Endothelial cell of umbilical vein (primary cell): Measurements from ENCODE around the gene BCL11B. TPM values are rescaled to one million over a fixed set of nuclear protein-coding genes. Genes with fewer than 3 reads are reported as not detected.

Experiments
- BruUV-seq: library from RNA; stranded (reverse); fragments of 400-500 nt; replicated peaks from 2 replicates; lab custom pipeline; 2021; lab: Mats Ljungman, UMichigan
- CTCF ChIA-PET: fragments of 300-600, 350-600 bp; sonication (Branson Sonifier 250); formaldehyde crosslinking; loops from one replicate; lab custom pipeline; 2021; ENCODE audit warnings: antibody characterized with exemption, inconsistent platforms; lab: Charles Lee
- POLR2A ChIA-PET: fragments of 300-600, 350-600 bp; sonication (Branson Sonifier 250); formaldehyde crosslinking; loops from one replicate; lab custom pipeline; 2021; ENCODE audit warnings: antibody characterized with exemption, inconsistent platforms; lab: Charles Lee
- DNase-seq: peaks from one replicate; pipeline ENCODE4 v3.0.0-alpha.2; 2011; ENCODE audit warnings: low read depth, low spot score
- FAIRE-seq: peaks from 2 replicates; lab custom pipeline; 2011; peaks lifted over from hg19 to GRCh38; lab: Jason Lieb, UNC
- H2AFZ ChIP-seq: 2 replicates; pipeline ENCODE4 v1.6.0; 2012; ENCODE audit warnings: low read depth, low read length, control low read depth, inconsistent platforms
- H3K27ac ChIP-seq: 2 replicates; pipeline ENCODE4 v1.5.1; 2011; ENCODE audit warnings: low read depth, mild to moderate bottlenecking, control low read depth, low read length, moderate library complexity; ENCODE audit not compliant: insufficient read depth
- H3K27me3 ChIP-seq, 2 experiments: 2 replicates each; pipeline versions ENCODE4 v1.6.0 to v1.6.1; 2011; ENCODE audit warnings: low read length in 2 of 2, mixed read lengths in 1 of 2; ENCODE audit not compliant: control insufficient read depth in 2 of 2, insufficient read depth in 2 of 2
- H3K36me3 ChIP-seq, 2 experiments: 2 replicates in 1 of 2; 3 replicates in 1 of 2; pipeline ENCODE4 v1.5.1; 2011; ENCODE audit warnings: low read length in 2 of 2, mild to moderate bottlenecking in 1 of 2, moderate library complexity in 1 of 2; ENCODE audit not compliant: control insufficient read depth in 2 of 2, insufficient read depth in 2 of 2; ENCODE audit errors: extremely low read depth in 1 of 2
- H3K4me1 ChIP-seq: 3 replicates; pipeline ENCODE4 v1.5.1; 2011; ENCODE audit warnings: mild to moderate bottlenecking, low read length; ENCODE audit not compliant: control insufficient read depth, insufficient read depth; ENCODE audit errors: extremely low read depth
- H3K4me2 ChIP-seq: 2 replicates; pipeline ENCODE4 v1.6.1; 2011; ENCODE audit warnings: low read length, control low read depth, mixed read lengths; ENCODE audit not compliant: insufficient read depth
- H3K4me3 ChIP-seq, 3 experiments: fragments of 200-600 bp in 1 of 3; sonication (generic), shearing (Covaris generic) in 1 of 3; replicated peaks in 1 of 3; 2 replicates each; pipeline ENCODE4 v1.5.1; 2011 to 2016; ENCODE audit warnings: control low read depth in 3 of 3, low read length in 3 of 3, mild to moderate bottlenecking in 2 of 3, inconsistent platforms in 1 of 3, low read depth in 1 of 3, moderate library complexity in 1 of 3; ENCODE audit not compliant: insufficient read depth in 1 of 3
- H3K79me2 ChIP-seq: 2 replicates; pipeline ENCODE4 v1.6.0; 2012; ENCODE audit warnings: low read length, inconsistent platforms; ENCODE audit not compliant: control insufficient read depth, insufficient read depth
- H3K9ac ChIP-seq: replicated peaks from 2 replicates; pipeline ENCODE3; 2011; ENCODE audit warnings: low read length, control low read depth; ENCODE audit not compliant: insufficient read depth; ENCODE audit errors: extremely low read depth
- H3K9me1 ChIP-seq: replicated peaks from 3 replicates; pipeline ENCODE4 v1.6.0; 2011; ENCODE audit warnings: mild to moderate bottlenecking, low read length; ENCODE audit not compliant: control insufficient read depth, insufficient read depth; ENCODE audit errors: extremely low read depth
- H3K9me3 ChIP-seq: replicated peaks from 2 replicates; pipeline ENCODE4 v1.5.1; 2012; ENCODE audit warnings: low read length, inconsistent platforms; ENCODE audit not compliant: control insufficient read depth, insufficient read depth
- H4K20me1 ChIP-seq: replicated peaks from 2 replicates; pipeline ENCODE3; 2011; ENCODE audit warnings: mild to moderate bottlenecking, low read length; ENCODE audit not compliant: control insufficient read depth, insufficient read depth; ENCODE audit errors: extremely low read depth
- CTCF ChIP-seq, 2 donors: IDR thresholded peaks; 1 replicate in 1 of 2; 2 replicates in 1 of 2; pipeline ENCODE4 v1.5.1; 2011; ENCODE audit warnings: low read length in 2 of 2, mild to moderate bottlenecking in 2 of 2, moderate library complexity in 2 of 2, control low read depth in 1 of 2, inconsistent platforms in 1 of 2, low read depth in 1 of 2; ENCODE audit not compliant: insufficient read depth in 1 of 2; ENCODE audit errors: extremely low read depth in 1 of 2
- EZH2 ChIP-seq: IDR thresholded peaks from 2 replicates; pipeline ENCODE4 v1.6.1; 2012; ENCODE audit warnings: borderline replicate concordance, low read depth, mild to moderate bottlenecking, moderate library complexity, low read length, inconsistent platforms; ENCODE audit not compliant: severe bottlenecking
- FOS ChIP-seq: IDR thresholded peaks from 2 replicates; pipeline ENCODE4 v1.6.1; 2011; ENCODE audit warnings: mild to moderate bottlenecking, low read length, moderate library complexity, borderline replicate concordance; ENCODE audit not compliant: insufficient read depth
- GATA2 ChIP-seq: IDR thresholded peaks from 2 replicates; pipeline ENCODE4 v1.7.0; 2011; ENCODE audit warnings: low read depth, mild to moderate bottlenecking, moderate library complexity, mixed read lengths, low read length; ENCODE audit not compliant: insufficient read length, insufficient read depth
- JUN ChIP-seq: IDR thresholded peaks from 2 replicates; pipeline ENCODE4 v1.6.1; 2011; ENCODE audit warnings: borderline replicate concordance, low read depth; ENCODE audit not compliant: insufficient read length, insufficient read depth
- MAX ChIP-seq: IDR thresholded peaks from 2 replicates; pipeline ENCODE4 v1.6.1; 2011; ENCODE audit not compliant: insufficient read depth, insufficient read length
- MYC ChIP-seq: IDR thresholded peaks from one replicate; pipeline ENCODE4 v1.6.1; 2011; ENCODE audit warnings: mild to moderate bottlenecking, low read depth, low read length
- POLR2A ChIP-seq: IDR thresholded peaks from 2 replicates; pipeline ENCODE4 v1.6.1; 2012; ENCODE audit warnings: low read depth, mild to moderate bottlenecking, control low read depth, low read length
- POLR2AphosphoS5 ChIP-seq: IDR thresholded peaks from 2 replicates; pipeline ENCODE4 v1.6.1; 2012; ENCODE audit warnings: low read depth, mild to moderate bottlenecking, control low read depth, low read length, moderate library complexity; ENCODE audit not compliant: insufficient read depth
- dilution Hi-C: fragments of 300-500 bp; cut with MboI; formaldehyde crosslinking; loops from one replicate; pipeline ENCODE4 v1.15.0; 2019; ENCODE audit warnings: low sequenced_read_pairs; ENCODE audit not compliant: extremely low pct_ligation_motif_present
- intact Hi-C: fragments of 100-400 bp; cut with micrococcal nuclease; formaldehyde crosslinking; loops from one replicate; pipeline ENCODE4 v1.10.0; 2022
- polyA plus RNA-seq, 4 experiments: library from polyadenylated mRNA; depleted of rRNA in 3 of 4; stranded (reverse) in 3 of 4; unstranded in 1 of 4; fragments of >200 nt; gene quantifications; 2 replicates each; pipeline versions ENCODE4 v1.2.1 to v1.2.3, GENCODE V29; 2011 to 2012; ENCODE audit warnings: missing spikeins in 1 of 4
- total RNA-seq: library from RNA; stranded (reverse); gene quantifications from 2 replicates; pipeline ENCODE4 v1.2.3, GENCODE V29; 2021

The BCL11B gene
- total and polyA plus RNA-seq, 2 donors (not counting 3 experiments of a cell fraction or from before 2014, with no cell fraction given) = 0.03 to 0.07 TPM

- no peaks in the 10 kb centered on the region for H3K9me3 ChIP-seq
- H3K4me1 ChIP-seq = no peaks in the 10 kb centered on the region
- H4K20me1 ChIP-seq = no peaks in the 10 kb centered on the region
- no TSS peak for BruUV-seq
- no peak for DNase-seq
- no peak overlapping the region for H3K9ac ChIP-seq
- H3K27ac ChIP-seq = no peak overlapping the region
- H3K4me3 ChIP-seq = no peak overlapping the region
- no peak overlapping the region for H3K4me2 ChIP-seq
- FAIRE-seq = no peak
- no peaks in the 10 kb centered on the region for H3K9me1 ChIP-seq
- no peak for TF ChIP-seq GATA2
- POLR2A ChIA-PET = no interaction called here
- intact Hi-C loops = no loop called here
- no peaks in the 10 kb centered on the region for H3K27me3 ChIP-seq
- dilution Hi-C loops = no loop called here
- H2AFZ ChIP-seq = no peak overlapping the region
- H3K79me2 ChIP-seq = no peaks in the 10 kb centered on the region
- no peaks in the 10 kb centered on the region for H3K36me3 ChIP-seq
- CTCF ChIA-PET = no interaction called here
These were observed 93.8 kb downstream of the BCL11B start for GRCh38 chr14:99177886-99178835.

GRCh38 chr14:99177046-99177655 is 94.8 kb downstream of the BCL11B start:
- H3K79me2 ChIP-seq = no peaks in the 10 kb centered on the region
- intact Hi-C loops (no loop called here), dilution Hi-C loops (no loop called here)
- no peaks in the 10 kb centered on the region for H4K20me1 ChIP-seq
- no peak overlapping the region for H3K4me3 ChIP-seq
- no peak for FAIRE-seq
- H3K4me2 ChIP-seq = no peak overlapping the region
- no peaks in the 10 kb centered on the region for H3K36me3 ChIP-seq
- no peak for TF ChIP-seq POLR2A
- TF ChIP-seq CTCF (IDR thresholded peaks at IDR 0.05; ENCODE audit: extremely low read depth in 1 of 2, insufficient read depth in 1 of 2, low read depth in 1 of 2, low read length in 2 of 2) = no peak
- no peak for TF ChIP-seq MYC
- TF ChIP-seq GATA2 = no peak
- no peak for TF ChIP-seq POLR2AphosphoS5
- no peak for TF ChIP-seq JUN
- no peak for TF ChIP-seq EZH2
- TF ChIP-seq MAX = no peak
- TF ChIP-seq FOS = no peak
- H3K4me1 ChIP-seq = no peaks in the 10 kb centered on the region
- no peak for DNase-seq
- CTCF ChIA-PET = no interaction called here
- BruUV-seq = no TSS peak
- H2AFZ ChIP-seq = no peak overlapping the region
- no peaks in the 10 kb centered on the region for H3K27me3 ChIP-seq
- H3K27ac ChIP-seq = no peak overlapping the region
- H3K9me3 ChIP-seq = no peaks in the 10 kb centered on the region
- no peaks in the 10 kb centered on the region for H3K9me1 ChIP-seq
- POLR2A ChIA-PET = no interaction called here
- no peak overlapping the region for H3K9ac ChIP-seq
